HUDEP-2 (cell line): Measurements from ENCODE around the gene DAND5.
"Not testable (repeated sequence)": the region's sequence is repeated elsewhere in the genome, so short reads cannot be mapped to it uniquely, and the experiment has no call there.

Experiments used
- DNase-seq, 76 experiments: peaks; one replicate each; lab custom pipeline; 2025; ENCODE audit not compliant: unreplicated experiment in 76 of 76; lab: John Stamatoyannopoulos, UW

The DAND5 gene

DNA sequence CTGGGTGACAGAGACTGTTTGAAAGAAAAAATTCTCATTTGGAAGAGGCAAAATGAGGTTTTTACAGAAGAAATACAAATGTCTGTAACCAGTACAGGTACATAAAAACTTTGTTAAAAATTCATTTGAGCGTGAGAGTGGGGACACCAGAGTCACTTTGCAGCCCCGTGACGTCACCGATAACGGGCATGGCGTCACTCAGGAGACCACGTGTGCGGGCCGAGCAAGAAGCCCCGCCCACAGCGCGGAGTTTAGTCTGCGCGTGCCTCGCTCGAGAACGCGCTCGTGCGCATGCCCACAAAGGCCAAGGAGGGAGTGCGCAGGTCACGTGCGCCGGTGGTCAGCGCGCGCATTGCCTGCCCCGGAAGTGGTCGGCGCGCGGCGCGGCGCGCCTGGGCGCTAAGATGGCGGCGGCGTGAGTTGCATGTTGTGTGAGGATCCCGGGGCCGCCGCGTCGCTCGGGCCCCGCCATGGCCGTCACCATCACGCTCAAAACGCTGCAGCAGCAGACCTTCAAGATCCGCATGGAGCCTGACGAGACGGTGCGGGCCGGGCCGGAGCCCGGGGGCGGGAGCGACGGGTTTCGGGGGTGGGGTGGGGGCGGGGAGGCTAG, 23.8 kb upstream of the DAND5 start, which contains the start of gene RAD23A:
RAD23A (plus strand) TSS at position 384 of the 613 bp plus-strand sequence; CDS start at position 471, 87 bp downstream.
- DNase-seq = peak in 75 of 76 experiments; percentile 72 to 100 (median 99)

DNA sequence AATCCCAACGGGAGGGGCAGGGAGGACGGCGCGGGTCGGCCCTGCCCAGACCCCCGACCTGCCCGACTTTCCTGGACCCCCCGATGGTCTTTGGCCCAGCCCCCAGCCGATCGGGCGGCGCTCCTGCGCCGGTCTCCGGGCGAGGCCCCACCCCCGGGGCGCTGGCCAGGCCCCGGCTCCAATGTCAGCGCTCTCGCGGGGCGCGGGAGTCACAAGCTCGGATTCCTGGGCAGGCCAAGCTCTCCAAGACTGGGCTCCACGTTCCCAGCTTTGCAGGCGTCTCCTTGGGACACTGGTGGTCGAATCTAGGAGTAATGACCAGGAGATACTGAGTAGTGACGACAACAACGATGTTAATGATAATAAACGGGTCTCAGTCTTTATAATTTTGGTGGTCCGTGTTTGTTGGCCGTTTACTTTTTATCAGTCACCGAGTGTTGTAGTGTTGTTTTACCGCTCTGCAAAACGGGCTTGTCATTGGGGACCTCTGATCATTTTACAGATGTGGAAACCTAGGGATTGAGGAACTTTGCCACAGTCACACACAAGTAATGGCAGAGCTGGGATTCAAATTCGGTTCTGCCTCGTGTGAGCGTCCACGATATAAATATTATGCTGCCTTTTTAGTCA, 23.2 kb upstream of the DAND5 start:
- peak in 64 of 76 experiments; percentile 35 to 81 (median 68) for DNase-seq

- peak in 2 of 76 experiments; percentile 41 to 50 for DNase-seq
Measured at GRCh38 chr19:12946731-12947496, 22.5 kb upstream of the DAND5 start.

GRCh38 chr19:12947702-12948611, 21.4 kb upstream of the DAND5 start:
- DNase-seq = peak in 75 of 76 experiments; percentile 76 to 100 (median 99)

DNA sequence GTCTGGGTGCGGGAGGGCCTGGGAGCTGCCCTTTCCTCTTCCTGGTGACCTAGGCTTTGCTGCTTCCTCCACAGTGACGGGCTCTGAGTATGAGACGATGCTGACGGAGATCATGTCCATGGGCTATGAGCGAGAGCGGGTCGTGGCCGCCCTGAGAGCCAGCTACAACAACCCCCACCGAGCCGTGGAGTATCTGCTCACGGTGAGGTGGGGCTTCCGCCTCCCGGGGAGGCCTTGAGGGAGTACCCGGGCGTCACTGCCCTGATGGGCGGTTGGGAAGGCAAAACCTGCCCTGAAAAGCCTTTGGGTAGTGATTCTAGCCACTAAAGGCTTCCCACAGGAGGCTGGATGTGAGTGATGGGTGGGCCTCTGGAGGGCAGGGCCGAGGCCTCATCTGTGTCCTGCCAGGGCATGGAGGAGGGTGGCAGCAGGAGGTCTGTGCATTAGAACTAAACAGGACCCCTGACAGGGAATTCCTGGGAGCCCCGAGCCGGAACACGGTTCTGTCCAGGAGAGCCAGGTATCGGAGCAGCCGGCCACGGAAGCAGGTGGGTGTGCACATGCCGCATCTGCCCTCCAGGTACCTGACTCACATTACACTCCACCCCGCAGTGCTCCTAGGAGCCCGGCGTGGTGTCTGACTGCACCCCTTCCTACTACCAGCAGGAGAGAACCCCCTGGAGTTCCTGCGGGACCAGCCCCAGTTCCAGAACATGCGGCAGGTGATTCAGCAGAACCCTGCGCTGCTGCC, 20.6 kb upstream of the DAND5 start:
- peak in 1 of 76 experiments; percentile 10 for DNase-seq

DNA sequence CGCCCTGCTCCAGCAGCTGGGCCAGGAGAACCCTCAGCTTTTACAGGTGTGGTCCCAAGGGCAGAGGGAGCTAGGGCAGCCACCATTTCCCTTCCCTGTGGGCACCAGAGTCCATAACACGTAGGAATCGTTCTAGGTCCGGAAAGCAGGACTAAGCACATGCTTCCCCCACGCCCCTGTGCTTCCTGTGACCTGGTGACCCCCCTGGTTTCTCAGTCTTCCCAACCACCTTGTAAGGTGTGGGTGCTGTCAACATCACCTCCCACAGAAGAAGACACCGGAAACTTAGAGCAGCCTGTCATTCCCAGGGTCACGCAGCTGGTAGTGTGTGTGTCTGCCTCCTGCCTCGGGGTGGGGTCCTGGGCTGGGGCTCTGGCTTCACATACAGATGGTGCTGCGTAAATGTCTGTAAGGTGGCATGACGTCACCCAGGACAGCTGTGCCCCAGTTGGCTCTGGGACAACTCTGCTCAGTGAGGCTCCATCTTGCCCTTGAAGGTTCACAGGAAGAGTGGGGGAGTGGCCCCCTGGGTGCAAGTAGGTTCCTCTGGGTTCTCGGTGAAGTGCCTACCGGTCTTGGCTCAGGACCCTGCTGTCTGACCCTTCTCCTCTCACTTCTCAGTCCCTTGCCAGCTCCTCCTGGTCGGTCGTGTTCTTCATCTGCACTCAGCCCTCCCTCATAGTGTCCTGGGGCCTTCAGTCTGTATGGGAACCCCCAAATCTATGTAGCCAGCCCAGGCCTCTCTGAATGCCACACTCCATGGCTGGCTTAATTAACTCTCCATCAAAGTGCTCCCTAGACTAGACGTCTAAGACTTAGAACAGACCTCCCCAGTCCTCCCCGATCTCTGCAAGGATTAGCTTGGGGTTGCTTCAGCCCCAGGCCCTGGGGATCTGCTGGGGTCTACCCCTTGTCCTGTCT, 19.8 kb upstream of the DAND5 start:
- DNase-seq = peak in 1 of 76 experiments; percentile 6

GRCh38 chr19:12952050-12952449, 17.3 kb upstream of the DAND5 start:
- not testable (repeated sequence) for DNase-seq

GRCh38 chr19:12952488-12953137, 16.8 kb upstream of the DAND5 start:
- DNase-seq = peak in 2 of 76 experiments; percentile 19 to 34

GRCh38 chr19:12953138-12953798, 16.1 kb upstream of the DAND5 start:
- DNase-seq = peak in 26 of 76 experiments; percentile 20 to 60 (median 48)

DNA sequence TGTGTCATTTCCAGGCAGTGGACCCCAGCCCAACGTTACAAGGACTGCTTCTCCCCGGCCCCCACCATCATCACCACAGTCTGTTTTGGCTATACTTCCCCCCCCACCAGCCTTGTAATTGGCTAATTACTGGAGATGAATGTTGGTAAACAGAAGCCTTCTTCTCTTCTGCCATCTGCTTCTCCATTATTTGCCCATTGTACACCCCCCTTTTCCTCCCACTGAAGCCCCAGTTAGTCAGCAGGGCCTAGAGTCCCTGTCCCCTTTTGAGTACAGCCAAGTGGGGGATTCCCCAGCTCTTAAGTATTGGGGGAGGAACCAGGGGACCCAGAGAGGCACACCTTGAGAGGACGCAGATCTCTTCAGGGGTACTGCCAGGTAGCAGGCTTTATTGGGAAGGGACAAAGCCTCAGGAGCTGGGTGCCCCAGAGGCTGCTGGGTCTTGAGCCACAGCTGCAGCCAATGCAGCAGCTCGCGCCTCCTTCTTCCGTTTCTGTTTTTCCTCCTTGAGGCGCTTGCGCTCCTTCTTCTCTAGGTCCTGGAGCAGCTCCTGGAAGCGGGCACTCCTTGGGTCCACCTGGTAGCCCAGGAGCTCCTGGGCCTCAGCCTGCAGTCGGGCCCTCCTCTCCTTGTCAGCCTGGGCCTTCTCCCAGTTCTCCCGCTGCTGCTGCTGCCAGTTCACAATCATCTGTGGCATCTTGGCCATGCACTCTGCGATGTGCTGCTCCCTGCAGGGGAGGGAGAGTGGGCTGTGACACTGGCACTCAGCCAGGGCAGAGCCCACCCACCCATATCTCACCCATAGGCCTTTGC, 15.4 kb upstream of the DAND5 start:
- DNase-seq = peak in 3 of 76 experiments; percentile 18 to 39 (median 19)

DNA sequence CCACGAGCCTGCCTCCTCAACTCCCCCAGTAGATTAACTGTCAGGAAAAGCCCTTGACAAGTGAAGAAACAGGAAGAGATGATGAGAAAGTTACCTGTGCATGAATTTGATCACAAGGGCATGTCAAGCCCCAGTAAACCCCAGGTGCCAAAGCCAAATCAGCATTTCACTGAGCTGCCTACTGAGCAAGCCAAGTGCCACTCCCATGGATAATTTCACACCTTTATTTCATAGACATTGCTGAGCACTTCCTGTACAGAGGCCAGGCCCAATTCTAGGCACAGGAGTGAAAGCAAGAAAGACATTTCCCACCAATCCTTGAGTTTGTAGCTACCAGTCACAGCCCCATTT, 14.8 kb upstream of the DAND5 start:
- peak in 1 of 76 experiments; percentile 39 for DNase-seq

DNA sequence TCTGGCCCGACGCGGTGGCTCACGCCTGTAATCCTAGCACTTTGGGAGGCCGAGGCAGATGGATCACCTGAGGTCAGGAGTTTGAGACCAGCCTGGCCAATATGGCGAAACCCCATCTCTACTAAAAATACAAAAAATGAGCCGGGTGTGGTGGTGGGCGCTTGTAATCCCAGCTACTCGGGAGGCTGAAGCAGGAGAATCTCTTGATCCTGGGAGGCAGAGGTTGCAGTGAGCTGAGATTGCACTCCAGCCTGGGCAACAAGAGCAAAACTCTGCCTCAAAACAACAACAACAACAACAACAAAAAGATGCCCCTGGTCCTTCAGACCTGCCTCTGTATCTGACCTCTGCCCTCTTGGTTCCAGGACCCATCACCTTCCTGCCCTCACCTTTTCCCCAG, 13.8 kb upstream of the DAND5 start:
- DNase-seq = not testable (repeated sequence)

DNA sequence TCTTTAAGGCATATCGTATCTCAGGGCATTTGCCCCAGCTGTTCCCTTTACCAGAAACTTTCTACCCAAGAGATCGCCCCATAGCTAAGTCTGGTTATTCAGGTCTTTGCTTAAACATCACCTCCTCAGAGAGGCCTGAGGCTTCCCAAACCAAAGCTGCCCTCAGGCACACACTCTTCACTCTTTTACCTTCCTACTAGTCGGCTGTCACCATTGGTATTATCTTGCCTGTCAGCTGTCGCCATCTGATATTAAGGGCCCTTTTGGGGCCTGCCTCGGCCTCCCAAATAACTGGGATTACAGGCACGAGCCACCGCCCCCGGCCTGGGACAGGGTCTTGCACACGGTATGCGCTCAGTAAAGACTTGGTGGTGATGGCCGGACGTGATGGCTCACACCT, 13.4 kb upstream of the DAND5 start:
- DNase-seq = peak in 11 of 76 experiments; percentile 21 to 47 (median 35)

DNA sequence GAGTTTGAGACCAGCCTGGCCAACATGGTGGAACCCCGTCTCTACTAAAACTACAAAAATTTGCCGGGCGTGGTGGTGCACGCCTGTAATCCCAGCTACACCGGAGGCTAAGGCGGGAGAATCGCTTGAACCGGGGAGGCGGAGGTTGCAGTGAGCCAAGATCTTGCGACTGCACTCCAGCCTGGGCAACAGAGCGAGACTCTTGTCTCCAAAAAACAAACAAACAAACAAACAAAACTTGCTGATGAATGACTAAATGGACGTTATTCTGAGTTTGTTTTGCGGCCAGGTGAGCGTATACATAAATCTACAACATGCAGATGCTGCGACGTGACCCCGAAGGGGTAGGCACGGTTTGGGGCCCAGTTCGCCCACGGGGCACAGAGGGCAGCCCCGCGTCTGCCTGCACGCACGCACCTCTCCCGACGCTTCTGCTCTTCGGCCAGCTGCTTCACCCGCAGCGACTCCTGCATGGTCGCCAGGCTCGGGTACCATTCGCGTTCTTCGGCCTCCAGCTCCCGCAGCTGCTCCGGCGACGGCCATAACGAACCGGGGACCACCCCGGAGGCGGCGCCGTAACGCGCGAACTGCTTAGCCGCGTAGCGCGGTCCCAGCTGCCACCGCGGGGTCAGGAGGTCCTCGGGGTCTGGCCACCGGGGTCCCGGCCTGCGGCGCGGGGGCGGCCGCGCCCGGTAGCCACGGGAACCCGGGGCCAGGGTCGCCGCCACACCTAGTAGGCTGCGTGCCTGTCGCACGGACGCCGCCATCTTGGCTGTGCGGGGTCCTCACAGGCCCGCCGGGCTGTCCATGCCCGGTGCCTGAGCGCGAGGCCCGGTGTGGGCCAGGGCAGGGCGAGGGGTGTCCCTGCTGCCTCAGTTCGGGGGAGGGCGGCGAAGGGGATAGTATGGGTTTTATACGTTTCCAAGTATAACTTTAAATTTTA, 12.7 kb upstream of the DAND5 start, which contains the start of gene GADD45GIP1:
GADD45GIP1 (minus strand) TSS at position 778 of the 943 bp plus-strand sequence; CDS start at position 767, 11 bp downstream.
- DNase-seq = peak in 69 of 76 experiments; percentile 47 to 91 (median 78)

GRCh38 chr19:12957389-12957952, 11.9 kb upstream of the DAND5 start:
- DNase-seq = not testable (repeated sequence)
